Endothelial cell of umbilical vein (primary cell): ENCODE results near the gene GIMAP8. TPM values are rescaled to one million over a fixed set of nuclear protein-coding genes. Genes with fewer than 3 reads are reported as not detected.

Experiments used
- BruUV-seq: library from RNA; stranded (reverse); fragments of 400-500 nt; replicated peaks from 2 replicates; lab custom pipeline; 2021; lab: Mats Ljungman, UMichigan
- CTCF ChIA-PET: fragments of 300-600, 350-600 bp; sonication (Branson Sonifier 250); formaldehyde crosslinking; loops from one replicate; lab custom pipeline; 2021; ENCODE audit warnings: antibody characterized with exemption, inconsistent platforms; lab: Charles Lee
- POLR2A ChIA-PET: fragments of 300-600, 350-600 bp; sonication (Branson Sonifier 250); formaldehyde crosslinking; loops from one replicate; lab custom pipeline; 2021; ENCODE audit warnings: antibody characterized with exemption, inconsistent platforms; lab: Charles Lee
- DNase-seq: peaks from one replicate; pipeline ENCODE4 v3.0.0-alpha.2; 2011; ENCODE audit warnings: low read depth, low spot score
- FAIRE-seq: peaks from 2 replicates; lab custom pipeline; 2011; peaks lifted over from hg19 to GRCh38; lab: Jason Lieb, UNC
- H2AFZ ChIP-seq: 2 replicates; pipeline ENCODE4 v1.6.0; 2012; ENCODE audit warnings: low read depth, low read length, control low read depth, inconsistent platforms
- H3K27ac ChIP-seq: 2 replicates; pipeline ENCODE4 v1.5.1; 2011; ENCODE audit warnings: low read depth, mild to moderate bottlenecking, control low read depth, low read length, moderate library complexity; ENCODE audit not compliant: insufficient read depth
- H3K27me3 ChIP-seq, 2 experiments: 2 replicates each; pipeline versions ENCODE4 v1.6.0 to v1.6.1; 2011; ENCODE audit warnings: low read length in 2 of 2, mixed read lengths in 1 of 2; ENCODE audit not compliant: control insufficient read depth in 2 of 2, insufficient read depth in 2 of 2
- H3K36me3 ChIP-seq, 2 experiments: 2 replicates in 1 of 2; 3 replicates in 1 of 2; pipeline ENCODE4 v1.5.1; 2011; ENCODE audit warnings: low read length in 2 of 2, mild to moderate bottlenecking in 1 of 2, moderate library complexity in 1 of 2; ENCODE audit not compliant: control insufficient read depth in 2 of 2, insufficient read depth in 2 of 2; ENCODE audit errors: extremely low read depth in 1 of 2
- H3K4me1 ChIP-seq: 3 replicates; pipeline ENCODE4 v1.5.1; 2011; ENCODE audit warnings: mild to moderate bottlenecking, low read length; ENCODE audit not compliant: control insufficient read depth, insufficient read depth; ENCODE audit errors: extremely low read depth
- H3K4me2 ChIP-seq: 2 replicates; pipeline ENCODE4 v1.6.1; 2011; ENCODE audit warnings: low read length, control low read depth, mixed read lengths; ENCODE audit not compliant: insufficient read depth
- H3K4me3 ChIP-seq, 3 experiments: fragments of 200-600 bp in 1 of 3; sonication (generic), shearing (Covaris generic) in 1 of 3; replicated peaks in 1 of 3; 2 replicates each; pipeline ENCODE4 v1.5.1; 2011 to 2016; ENCODE audit warnings: control low read depth in 3 of 3, low read length in 3 of 3, mild to moderate bottlenecking in 2 of 3, inconsistent platforms in 1 of 3, low read depth in 1 of 3, moderate library complexity in 1 of 3; ENCODE audit not compliant: insufficient read depth in 1 of 3
- H3K79me2 ChIP-seq: 2 replicates; pipeline ENCODE4 v1.6.0; 2012; ENCODE audit warnings: low read length, inconsistent platforms; ENCODE audit not compliant: control insufficient read depth, insufficient read depth
- H3K9ac ChIP-seq: replicated peaks from 2 replicates; pipeline ENCODE3; 2011; ENCODE audit warnings: low read length, control low read depth; ENCODE audit not compliant: insufficient read depth; ENCODE audit errors: extremely low read depth
- H3K9me1 ChIP-seq: replicated peaks from 3 replicates; pipeline ENCODE4 v1.6.0; 2011; ENCODE audit warnings: mild to moderate bottlenecking, low read length; ENCODE audit not compliant: control insufficient read depth, insufficient read depth; ENCODE audit errors: extremely low read depth
- H3K9me3 ChIP-seq: replicated peaks from 2 replicates; pipeline ENCODE4 v1.5.1; 2012; ENCODE audit warnings: low read length, inconsistent platforms; ENCODE audit not compliant: control insufficient read depth, insufficient read depth
- H4K20me1 ChIP-seq: replicated peaks from 2 replicates; pipeline ENCODE3; 2011; ENCODE audit warnings: mild to moderate bottlenecking, low read length; ENCODE audit not compliant: control insufficient read depth, insufficient read depth; ENCODE audit errors: extremely low read depth
- CTCF ChIP-seq, 2 donors: IDR thresholded peaks; 1 replicate in 1 of 2; 2 replicates in 1 of 2; pipeline ENCODE4 v1.5.1; 2011; ENCODE audit warnings: low read length in 2 of 2, mild to moderate bottlenecking in 2 of 2, moderate library complexity in 2 of 2, control low read depth in 1 of 2, inconsistent platforms in 1 of 2, low read depth in 1 of 2; ENCODE audit not compliant: insufficient read depth in 1 of 2; ENCODE audit errors: extremely low read depth in 1 of 2
- EZH2 ChIP-seq: IDR thresholded peaks from 2 replicates; pipeline ENCODE4 v1.6.1; 2012; ENCODE audit warnings: borderline replicate concordance, low read depth, mild to moderate bottlenecking, moderate library complexity, low read length, inconsistent platforms; ENCODE audit not compliant: severe bottlenecking
- FOS ChIP-seq: IDR thresholded peaks from 2 replicates; pipeline ENCODE4 v1.6.1; 2011; ENCODE audit warnings: mild to moderate bottlenecking, low read length, moderate library complexity, borderline replicate concordance; ENCODE audit not compliant: insufficient read depth
- GATA2 ChIP-seq: IDR thresholded peaks from 2 replicates; pipeline ENCODE4 v1.7.0; 2011; ENCODE audit warnings: low read depth, mild to moderate bottlenecking, moderate library complexity, mixed read lengths, low read length; ENCODE audit not compliant: insufficient read length, insufficient read depth
- JUN ChIP-seq: IDR thresholded peaks from 2 replicates; pipeline ENCODE4 v1.6.1; 2011; ENCODE audit warnings: borderline replicate concordance, low read depth; ENCODE audit not compliant: insufficient read length, insufficient read depth
- MAX ChIP-seq: IDR thresholded peaks from 2 replicates; pipeline ENCODE4 v1.6.1; 2011; ENCODE audit not compliant: insufficient read depth, insufficient read length
- MYC ChIP-seq: IDR thresholded peaks from one replicate; pipeline ENCODE4 v1.6.1; 2011; ENCODE audit warnings: mild to moderate bottlenecking, low read depth, low read length
- POLR2A ChIP-seq: IDR thresholded peaks from 2 replicates; pipeline ENCODE4 v1.6.1; 2012; ENCODE audit warnings: low read depth, mild to moderate bottlenecking, control low read depth, low read length
- POLR2AphosphoS5 ChIP-seq: IDR thresholded peaks from 2 replicates; pipeline ENCODE4 v1.6.1; 2012; ENCODE audit warnings: low read depth, mild to moderate bottlenecking, control low read depth, low read length, moderate library complexity; ENCODE audit not compliant: insufficient read depth
- dilution Hi-C: fragments of 300-500 bp; cut with MboI; formaldehyde crosslinking; loops from one replicate; pipeline ENCODE4 v1.15.0; 2019; ENCODE audit warnings: low sequenced_read_pairs; ENCODE audit not compliant: extremely low pct_ligation_motif_present
- intact Hi-C: fragments of 100-400 bp; cut with micrococcal nuclease; formaldehyde crosslinking; loops from one replicate; pipeline ENCODE4 v1.10.0; 2022
- polyA plus RNA-seq, 4 experiments: library from polyadenylated mRNA; depleted of rRNA in 3 of 4; stranded (reverse) in 3 of 4; unstranded in 1 of 4; fragments of >200 nt; gene quantifications; 2 replicates each; pipeline versions ENCODE4 v1.2.1 to v1.2.3, GENCODE V29; 2011 to 2012; ENCODE audit warnings: missing spikeins in 1 of 4
- total RNA-seq: library from RNA; stranded (reverse); gene quantifications from 2 replicates; pipeline ENCODE4 v1.2.3, GENCODE V29; 2021

Gene GIMAP8
- total and polyA plus RNA-seq, 2 donors (not counting 3 experiments of a cell fraction or from before 2014, with no cell fraction given) = 32.2 to 71.8 TPM

- Histone ChIP-seq H3K9me3 (no peaks in the 10 kb centered on the region), H3K79me2 (no peaks in the 10 kb centered on the region), H3K4me2 (no peak overlapping the region), H3K4me3 (no peak overlapping the region), H3K4me1 (peaks cover 15% of the 10 kb centered on the region), H2AFZ (no peak overlapping the region), H4K20me1 (no peaks in the 10 kb centered on the region), H3K27ac (no peak overlapping the region), H3K9me1 (no peaks in the 10 kb centered on the region), H3K9ac (no peak overlapping the region), H3K36me3 (peaks cover 0 to 8% of the 10 kb centered on the region in 2 experiments), H3K27me3 (no peaks in the 10 kb centered on the region)
- ChIA-PET POLR2A (no interaction called here), CTCF (interaction anchor here (0.7 to 1.6 kb wide), 3 partner anchors 9 to 24 kb away, joined by 3 to 7 read pairs (median 4); no protein-coding TSS in a partner anchor)
- DNase-seq (no peak), FAIRE-seq (no peak)
- no peak for TF ChIP-seq GATA2
- TF ChIP-seq FOS = no peak
- TF ChIP-seq POLR2AphosphoS5 = no peak
- TF ChIP-seq EZH2 = no peak
- TF ChIP-seq MAX = no peak
- no peak for TF ChIP-seq CTCF (IDR thresholded peaks at IDR 0.05; ENCODE audit: extremely low read depth in 1 of 2, insufficient read depth in 1 of 2, low read depth in 1 of 2, low read length in 2 of 2)
- no peak for TF ChIP-seq POLR2A
- TF ChIP-seq JUN = no peak
- no peak for TF ChIP-seq MYC
- no TSS peak for BruUV-seq
- dilution Hi-C loops = no loop called here
- intact Hi-C loops = no loop called here
Measured at GRCh38 chr7:150401861-150402631, 48.4 kb upstream of the GIMAP8 start.
